Activated T-helper 9 cell treated with anti-CD3 and anti-CD28 coated beads, Interleukin-2, amount 50 U/mL, for 16 hours (primary cell): Measurements from ENCODE around the gene SNAP25.

Experiments used
- DNase-seq: peaks from one replicate; pipeline ENCODE4 v3.0.0-alpha.2; 2020; ENCODE audit warnings: low read depth

SNAP25 gene

DNA sequence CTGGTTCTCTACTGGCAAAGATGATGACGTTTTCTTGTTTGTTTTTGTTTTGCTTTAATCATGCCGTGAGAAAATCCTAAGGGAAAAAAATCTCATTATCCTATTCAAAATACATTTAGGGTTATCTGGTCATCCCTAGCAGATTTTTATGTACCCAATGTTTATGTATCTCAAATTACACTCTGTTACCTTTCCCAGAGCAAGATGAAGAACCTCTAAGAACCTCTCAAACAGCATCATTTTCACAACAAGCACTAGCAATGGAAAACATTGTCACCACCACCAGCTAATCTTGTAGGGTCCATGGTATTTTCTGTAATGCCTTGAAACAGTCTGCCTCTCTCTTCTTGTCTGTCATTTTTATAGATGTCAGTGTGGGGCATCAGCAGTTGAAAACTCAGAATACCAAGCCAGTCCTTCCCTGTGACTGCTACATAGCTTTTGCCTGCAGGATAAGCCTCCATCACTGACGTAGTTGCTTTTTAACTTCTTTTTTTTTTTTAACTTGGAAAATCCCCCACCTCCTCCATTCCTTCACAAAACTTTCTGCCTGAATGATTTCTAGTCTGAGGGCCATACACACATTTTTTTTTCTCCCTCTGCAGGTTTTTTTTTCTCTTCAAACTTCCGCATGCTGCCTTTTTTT is 2.4 kb upstream of the SNAP25 start:
- no peak for DNase-seq

DNA sequence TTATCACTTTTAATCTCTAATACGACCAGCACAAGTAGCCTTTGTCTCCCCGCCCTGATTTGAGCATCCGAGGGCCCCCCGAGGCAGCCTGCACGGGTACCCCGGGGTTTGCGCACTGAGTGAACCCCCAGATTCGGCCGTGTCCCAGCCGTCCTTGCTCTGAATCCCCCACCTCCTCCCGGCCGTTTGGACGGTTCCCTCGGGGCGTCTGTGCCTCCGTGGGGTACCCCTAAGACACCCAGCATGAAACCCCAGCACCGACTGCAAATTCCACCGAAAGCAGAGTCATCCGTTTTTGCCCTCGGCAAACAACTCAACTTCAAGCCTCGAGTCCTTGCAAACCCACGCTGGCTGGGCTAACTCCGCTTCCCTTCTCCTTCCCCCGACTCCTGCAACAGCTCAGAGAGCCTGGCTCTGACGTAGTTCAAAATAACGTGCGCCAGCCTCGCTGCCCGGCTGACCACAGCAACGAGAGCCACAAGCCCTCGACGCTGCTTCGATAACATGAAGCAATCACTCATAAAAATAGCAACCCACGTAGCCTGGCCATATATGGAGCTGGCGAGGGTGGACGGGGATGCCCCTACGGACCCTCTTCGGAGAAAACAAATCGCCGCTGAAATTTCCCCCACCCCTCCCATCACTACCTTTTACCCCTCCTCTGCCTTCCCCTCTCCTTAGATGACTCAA is 764 bp upstream of the SNAP25 start:
- no peak for DNase-seq

DNA sequence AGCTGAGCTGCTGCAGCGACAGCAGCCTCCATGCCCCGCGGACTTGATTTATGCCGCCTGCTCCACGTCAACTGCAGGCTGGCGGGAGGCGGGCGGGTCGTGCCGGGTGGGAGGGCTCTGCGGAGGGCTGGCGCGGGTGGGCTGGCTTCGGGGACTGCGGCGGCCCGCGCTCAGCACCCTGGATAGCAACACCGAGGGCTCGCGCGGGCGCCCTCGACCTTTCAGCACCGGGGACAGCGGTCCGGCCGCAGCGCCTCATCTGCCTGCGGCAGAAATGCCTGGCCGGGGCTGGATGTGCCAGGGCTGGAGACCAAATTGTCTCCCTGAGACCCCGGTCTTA is 792 bp downstream of the SNAP25 start:
- DNase-seq: peak; percentile 29

DNA sequence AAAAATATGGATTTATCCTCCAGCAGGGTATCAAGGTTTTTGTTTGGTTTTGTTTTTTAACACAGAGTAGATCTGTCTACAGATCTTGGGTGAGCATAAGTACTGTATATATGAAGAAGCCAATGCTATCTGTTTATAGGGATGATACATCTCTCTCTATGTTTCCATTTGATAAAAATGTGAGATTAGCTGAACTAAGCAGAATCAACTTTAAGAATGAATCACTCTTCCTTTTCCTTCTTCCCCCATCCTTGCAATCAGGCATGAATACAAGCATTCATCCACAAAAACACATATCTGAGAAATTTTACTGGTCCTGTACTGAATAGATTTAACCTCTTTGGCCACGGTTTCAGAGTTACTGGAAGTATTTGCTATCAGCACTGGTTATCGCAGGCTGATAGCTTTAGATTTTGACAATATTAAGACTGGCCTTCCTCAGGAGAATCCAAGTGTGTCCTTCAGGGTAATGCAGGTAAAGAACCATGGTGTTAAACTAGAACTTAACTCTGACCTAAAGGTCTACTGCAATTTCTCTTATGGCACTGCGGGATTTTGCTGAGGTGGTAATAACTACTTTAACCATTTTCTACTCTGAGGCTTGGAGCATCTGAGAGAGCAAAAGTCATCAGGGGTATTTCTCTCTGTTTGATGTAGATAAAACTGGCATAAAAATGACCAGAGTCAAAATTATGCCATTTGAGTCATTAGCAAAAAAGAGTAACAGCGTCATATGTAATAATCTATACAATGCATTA is 1.5 kb downstream of the SNAP25 start:
- no peak for DNase-seq

DNA sequence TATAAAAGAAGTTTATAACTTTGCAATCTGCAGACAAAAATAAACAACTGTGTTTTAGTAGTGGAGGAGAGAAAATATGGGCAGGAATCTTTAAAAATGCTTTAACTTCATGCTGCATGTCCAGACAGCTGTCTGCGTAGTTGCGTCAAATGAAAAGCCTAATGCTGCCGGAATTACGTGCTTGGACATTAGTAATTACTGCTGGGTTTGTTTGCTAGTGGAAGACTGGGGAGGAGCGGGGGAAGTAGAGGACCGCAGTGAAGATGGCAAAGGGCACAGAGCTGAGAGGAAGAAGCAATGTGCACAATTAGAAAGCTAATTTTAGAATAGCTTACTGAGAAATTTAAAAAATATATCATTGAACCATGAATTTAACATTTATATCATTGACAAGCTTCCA is 2.4 kb downstream of the SNAP25 start:
- DNase-seq: no peak

DNA sequence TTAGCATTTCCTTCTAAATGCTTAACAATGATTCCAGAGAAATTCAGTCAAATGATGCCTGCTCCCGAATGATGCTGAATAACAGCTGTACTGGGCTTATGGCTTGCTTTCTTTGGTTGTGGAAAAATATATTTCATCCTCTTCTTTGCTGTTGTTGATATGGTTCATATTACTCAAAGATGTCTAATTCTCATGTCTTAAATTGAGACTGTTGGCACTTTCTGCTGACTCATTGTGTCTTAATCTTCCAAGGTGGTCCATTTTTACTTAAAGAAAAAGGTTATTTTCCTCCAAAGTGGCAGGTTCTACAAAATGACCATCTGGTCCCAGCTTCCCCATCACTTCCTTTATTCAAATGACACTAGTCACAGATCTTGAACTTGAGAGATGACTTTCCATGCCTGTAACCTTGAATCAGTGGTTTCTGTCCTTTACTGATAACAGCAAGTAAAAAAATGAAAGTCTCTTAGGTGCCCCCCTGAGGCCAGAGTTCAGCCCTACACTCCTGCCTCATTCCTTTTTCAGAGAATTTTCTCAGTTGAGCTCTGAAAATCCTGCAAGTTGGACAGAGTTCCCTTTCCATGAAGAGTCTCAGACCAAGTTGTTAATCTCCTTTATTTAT is 6.9 kb downstream of the SNAP25 start:
- DNase-seq: no peak

DNA sequence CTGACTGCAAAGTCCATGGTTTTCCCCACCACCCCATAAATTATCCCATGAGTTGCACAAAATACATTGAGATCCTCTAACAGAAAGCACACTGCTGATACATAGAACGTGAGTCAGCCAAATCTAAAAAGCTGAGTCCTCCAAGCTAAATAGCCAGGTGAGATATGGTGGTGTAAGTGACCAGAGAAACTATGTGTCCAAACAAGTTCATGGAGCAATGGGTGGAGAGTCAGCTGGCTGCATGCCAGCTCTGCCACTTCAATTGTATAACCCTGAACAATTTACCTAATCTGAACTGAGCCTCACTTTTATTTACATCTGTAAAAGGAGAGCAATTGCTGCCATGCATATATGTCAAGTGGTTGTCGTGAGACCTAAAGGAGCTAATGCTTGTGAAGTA is 9.7 kb downstream of the SNAP25 start:
- no peak for DNase-seq

DNA sequence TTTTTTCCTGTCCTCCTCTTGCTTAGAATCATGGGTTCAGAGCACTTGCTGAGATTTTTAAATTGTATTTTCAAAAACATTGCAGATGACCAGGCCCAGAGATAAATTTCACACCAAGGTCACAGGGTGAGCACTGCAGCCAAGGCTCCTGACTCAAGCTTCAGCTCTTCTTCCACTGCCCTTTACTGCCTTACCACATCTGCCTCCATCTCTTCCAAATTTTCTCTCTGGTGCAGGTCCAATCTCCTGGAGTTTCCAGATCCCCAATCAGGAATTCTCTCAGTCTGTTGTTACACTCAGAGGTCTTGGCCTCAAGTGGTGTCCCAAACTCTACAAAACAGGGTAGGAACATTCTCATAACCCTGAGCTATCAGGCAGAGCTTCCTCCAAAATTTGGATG is 12.7 kb downstream of the SNAP25 start:
- DNase-seq: no peak

DNA sequence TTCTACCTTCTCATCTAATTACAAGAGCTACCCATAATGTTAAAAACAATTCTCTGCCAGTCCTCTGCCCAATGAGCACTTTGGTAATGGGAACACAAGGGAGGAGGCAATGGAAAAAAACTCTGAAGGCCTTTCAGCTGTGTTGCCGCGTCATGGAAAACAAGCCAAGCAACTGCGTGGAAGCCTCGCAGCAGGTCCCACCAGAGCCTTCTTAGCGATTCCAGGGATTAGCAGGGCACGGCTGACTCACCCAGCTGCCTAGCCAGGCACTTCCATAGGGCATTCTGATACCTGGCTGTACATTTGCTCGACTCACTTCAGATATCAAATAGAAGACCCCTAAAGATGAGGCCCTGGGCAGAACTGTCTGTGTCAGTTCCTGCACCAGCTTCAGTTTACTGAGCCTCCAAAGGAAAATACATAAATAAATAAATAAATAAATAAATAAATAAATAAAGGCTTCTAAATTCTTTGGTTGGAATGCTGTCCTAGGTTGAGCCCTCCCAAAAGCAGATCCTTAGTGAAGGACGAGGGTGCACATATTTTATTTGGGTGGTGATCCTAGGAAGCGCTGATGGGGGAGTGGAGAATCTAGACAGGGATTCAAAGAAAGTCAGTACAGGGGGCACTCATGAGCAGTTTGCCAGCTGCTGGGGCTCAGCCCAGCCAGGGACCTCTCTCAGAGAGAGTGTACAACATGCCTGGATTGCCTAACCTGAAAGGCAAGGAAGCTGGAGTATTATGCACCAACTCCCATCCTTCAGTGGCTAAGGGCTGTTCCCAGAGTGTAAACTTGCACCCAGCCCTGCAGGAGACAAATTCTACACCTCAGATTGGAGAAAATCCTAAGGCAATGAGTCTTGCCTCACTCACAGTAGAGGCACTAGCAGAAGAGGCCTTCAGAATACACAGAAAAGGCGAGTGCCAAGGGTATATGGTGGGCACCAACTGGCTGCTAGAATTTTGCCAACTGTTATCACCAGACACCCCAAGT is 18.2 kb downstream of the SNAP25 start:
- DNase-seq: no peak

DNA sequence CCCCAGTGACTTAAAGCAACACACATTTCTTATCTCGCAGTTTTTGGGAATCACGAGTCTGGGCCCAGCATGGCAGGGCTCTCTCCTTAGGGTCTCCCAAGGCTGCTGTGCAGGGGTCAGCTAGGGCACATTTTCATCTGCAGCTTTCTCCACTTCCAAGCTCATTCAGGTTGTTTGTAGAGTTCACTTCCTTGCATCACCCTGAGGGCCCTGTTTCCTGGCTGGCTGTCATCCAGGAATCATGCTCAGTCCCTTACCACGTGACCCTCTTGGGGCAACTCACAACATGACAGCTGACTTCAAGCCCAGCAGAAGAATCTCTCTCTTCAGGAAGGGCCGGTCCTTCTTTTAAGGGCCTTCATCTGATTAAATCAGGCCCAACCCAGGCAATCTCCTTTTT is 21.3 kb downstream of the SNAP25 start:
- DNase-seq: no peak

DNA sequence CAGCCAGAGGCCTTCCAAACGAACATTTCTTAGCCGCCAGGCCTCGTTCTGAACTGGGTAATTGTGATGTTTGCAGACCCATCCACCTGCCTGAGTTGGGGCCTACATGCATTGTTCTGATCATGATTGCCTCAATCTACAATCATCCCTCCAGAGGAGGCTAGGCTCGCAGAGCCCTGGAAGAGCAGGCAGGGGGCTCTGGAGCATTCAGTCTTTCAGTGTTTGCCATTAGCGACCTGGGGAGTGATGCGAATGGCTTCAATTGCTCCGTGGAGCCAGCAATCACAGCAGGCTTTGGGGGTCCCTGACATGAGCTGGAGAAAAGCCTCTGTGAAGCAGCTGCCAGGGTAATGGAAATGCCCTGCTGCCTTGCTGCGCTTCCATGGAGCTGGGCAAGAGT is 22.0 kb downstream of the SNAP25 start:
- no peak for DNase-seq

DNA sequence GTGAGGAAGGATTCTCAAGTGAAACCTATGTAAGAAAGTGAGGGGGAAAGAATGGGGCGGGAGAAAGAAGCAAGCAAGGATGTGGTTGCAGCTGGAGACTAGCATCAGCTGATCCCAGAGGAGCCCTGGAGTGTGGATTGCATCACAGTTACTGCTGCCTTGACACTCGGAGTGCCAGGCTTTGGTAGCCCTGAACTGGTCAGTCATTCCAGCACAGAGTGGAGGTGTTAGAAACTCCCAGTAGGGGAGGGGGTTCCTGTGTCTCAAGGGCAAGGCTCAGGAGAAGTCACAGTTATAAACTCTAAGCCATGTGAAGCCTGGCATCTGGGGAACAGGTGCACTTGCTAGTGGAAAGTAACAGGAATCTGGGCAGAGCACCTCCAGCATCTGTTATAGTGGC is 23.5 kb downstream of the SNAP25 start:
- no peak for DNase-seq

DNA sequence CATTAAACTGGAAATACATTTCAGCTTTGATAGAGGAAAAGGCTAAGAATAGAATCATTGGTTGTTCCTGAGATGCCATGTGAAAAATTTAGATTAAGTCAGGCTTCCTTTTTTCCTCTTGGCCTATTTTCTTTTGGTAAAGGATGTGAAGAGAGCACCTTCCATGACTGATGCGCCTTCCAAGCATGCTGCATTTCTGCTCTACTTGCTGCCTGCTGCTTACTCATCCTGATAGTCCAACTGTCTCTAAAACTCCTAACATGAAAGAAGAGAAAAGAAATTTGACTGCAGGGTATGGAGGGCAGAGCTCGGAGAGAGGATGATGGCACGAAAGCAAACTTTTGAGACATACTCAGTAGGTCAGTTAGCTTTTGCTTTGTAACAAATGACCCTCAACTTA is 28.8 kb downstream of the SNAP25 start:
- no peak for DNase-seq

DNA sequence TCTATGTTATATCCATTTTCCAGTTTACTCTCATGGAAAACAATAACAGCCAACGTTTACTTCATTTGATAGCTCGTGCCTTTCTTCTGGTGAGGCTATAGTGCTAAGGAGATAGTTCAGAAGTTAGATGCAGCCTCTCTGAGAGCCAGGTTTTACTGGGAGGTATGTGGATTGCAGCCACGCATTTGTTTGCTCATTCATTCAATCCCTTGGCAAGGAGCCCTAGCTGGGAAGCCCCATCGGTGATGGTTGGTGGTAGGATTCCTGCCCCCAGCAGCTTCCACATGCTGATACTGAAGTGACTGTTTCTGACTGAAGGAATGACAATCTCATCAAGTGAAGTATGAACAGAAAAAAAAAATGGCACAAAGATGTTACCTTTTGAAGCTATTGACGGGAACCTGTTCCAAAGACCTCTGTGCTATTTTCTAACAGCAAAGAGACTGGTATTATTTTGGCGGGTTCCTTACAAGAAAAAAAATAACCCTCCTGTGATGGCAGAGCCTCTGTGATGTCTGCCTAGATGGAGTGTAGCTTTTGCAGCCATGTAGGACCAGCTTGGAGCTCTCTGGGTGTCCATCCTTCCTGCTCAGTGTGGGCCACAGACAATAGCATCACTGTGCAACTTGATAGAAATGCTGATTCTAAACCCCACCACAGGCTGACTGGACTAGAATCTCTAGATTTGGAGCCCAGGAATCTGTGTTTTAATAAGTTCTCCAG is 30.6 kb downstream of the SNAP25 start:
- no peak for DNase-seq

DNA sequence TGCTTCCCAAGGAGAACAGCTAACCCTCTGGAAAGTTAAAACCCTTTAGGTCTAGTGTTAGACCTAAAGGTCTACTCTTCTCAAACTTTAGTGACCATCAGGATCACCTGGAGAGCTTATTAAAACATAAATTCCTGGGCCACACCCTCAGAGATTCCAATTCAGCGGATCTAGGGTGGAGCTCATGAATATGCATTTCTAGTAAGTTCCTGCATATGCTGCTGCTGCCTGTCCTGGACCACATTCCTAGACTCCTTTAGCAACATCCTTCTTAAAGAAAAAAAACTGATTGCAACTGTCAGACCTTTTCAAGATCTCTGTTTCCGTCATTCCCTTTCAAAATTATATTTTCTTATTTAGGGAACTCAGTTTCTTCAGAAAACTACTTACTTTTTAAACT is 31.2 kb downstream of the SNAP25 start:
- DNase-seq: no peak

DNA sequence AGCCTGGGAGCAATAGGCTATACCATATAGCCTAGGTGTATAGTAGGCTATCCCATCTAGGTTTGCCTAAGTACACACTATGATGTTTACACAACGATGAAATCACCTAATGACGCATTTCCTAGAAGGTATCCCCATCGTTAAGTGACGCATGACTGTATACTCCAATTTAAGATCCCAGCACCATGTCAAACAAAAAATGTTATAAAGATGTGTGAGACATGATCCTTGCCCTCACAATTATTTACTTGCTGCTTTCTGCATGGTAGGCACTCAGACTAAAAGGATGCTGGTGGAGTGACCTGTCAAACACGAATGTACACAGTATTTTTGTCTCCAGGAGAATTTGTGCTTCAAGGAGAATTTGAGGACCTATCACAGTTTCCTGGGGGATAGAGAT is 32.3 kb downstream of the SNAP25 start:
- no peak for DNase-seq

DNA sequence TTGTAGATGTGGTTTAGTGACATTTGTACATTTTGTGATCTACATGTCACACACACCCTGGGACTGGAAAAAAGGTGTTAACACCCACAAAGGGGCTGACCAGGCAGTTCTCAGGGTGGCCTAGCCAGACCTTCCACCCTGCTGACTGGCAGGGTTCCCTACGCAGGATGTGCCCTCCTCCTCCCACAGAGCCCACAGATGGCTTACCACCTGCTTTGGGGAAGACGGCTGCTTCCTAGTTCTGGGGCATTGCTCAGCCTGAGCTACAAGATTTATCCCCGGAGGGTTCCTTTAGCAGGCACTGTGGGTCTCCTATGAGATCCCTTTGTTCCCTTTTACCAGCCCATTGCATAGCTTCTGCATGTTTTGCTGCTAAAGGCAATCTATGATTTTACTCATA is 35.1 kb downstream of the SNAP25 start:
- DNase-seq: no peak

DNA sequence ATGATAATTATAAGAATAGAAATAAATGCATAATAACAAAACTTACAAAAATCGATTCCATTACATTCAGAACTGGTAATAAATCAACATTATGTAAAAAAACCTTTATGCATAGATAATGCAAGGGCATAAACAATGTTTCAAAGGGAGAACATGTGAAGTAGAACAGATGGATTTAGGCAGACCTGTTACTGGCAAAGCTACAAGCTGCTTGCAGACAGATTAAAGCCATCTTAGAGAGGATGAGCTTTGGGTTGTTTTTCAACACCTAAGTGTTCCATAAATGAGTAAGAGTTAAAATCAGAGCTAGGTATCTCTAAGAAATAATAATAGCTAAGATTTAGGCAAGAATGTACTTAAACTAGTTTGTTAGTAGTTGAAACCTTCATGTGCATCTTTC is 37.2 kb downstream of the SNAP25 start:
- no peak for DNase-seq

DNA sequence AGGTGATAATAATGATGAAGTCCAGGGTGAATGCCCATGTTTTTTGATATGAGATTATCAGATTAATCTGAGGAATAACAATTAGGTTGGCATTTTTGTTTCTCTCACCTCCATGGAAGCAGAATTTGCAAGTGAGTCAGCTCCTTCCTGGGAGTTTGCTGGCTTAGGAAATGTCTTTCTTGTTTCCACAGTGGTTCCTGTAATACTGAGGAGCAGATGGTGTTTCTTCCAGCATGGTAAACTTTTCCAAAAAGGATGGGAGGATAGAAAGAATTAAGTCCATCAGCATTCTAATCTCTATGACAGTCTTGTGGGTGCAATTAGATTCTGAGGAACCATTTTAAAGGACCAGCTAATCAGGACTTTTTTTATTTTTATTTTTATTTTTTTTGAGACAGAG is 40.5 kb downstream of the SNAP25 start:
- no peak for DNase-seq

DNA sequence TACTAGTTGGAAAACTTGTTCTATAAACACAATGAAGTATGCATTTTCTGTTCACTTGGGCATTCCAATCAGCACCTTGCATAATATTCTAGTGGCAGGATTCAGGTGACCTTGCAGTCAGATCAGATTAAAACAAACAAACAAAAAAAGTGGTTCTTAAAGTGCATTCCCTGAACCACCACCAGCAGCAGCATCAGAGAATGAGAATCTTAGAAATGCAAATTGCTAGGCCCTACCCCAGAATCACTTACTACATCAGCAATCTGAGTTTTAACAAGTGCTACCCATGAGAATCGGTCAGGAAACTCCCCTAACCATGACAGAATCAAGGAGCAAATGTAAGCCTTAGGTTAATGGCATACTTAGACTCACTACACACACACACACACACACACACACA is 41.7 kb downstream of the SNAP25 start:
- DNase-seq: no peak

DNA sequence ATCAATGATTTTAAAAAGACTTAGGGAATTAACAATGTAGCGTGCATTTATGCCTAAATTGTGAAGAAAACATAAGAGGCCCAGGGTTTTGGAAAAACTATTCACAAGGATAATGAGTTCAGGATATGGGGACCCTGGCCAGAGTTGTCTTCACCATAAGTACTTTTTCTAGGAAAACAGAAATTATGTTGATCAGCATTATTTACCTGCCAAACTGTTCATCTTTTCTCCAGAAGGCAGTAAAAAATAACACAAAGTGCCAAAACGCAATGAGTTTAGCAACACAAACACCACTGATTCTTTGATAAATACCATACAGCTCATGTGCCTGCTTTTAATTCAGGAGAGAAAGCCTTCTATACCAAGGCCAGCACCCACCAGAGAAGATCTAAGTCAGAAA is 43.1 kb downstream of the SNAP25 start:
- DNase-seq: no peak
